ENCODE measurements around the gene INHA.

INHA gene

DNA sequence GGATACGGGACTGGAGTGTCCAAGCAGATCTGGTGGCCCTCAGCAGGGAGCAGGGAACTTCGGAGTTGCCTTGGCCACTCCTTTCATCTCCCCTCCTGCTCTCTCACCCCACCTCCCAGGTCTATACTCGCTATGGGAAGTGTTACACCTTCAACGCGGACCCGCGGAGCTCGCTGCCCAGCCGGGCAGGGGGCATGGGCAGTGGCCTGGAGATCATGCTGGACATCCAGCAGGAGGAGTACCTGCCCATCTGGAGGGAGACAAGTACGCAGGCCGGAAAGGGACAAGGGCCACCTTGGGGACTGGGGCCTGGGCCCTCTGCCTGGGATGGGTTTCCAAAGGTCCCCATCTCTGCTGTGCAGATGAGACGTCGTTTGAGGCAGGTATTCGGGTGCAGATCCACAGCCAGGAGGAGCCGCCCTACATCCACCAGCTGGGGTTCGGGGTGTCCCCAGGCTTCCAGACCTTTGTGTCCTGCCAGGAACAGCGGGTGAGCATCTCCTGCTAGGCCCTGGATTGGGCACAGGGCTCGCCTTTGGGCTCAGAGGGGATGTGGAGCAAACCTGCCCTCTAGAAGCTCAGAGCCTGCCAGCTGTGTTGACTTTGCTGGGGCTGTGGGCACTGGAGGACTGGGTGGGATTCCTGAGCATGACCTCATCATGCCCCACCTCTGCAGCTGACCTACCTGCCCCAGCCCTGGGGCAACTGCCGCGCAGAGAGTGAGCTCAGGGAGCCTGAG lies 40.3 kb upstream of the INHA start:
- H3K27ac ChIP-seq (ENCODE audit: insufficient read depth, low read depth, low read length, poor library complexity, severe bottlenecking) = no peak overlapping the region
- no peak overlapping the region for H3K4me3 ChIP-seq (ENCODE audit: insufficient read depth, low read depth, low read length)
- H3K36me3 ChIP-seq (ENCODE audit: control insufficient read depth, insufficient read depth, low read length) = no peaks in the 10 kb centered on the region
- H3K9me3 ChIP-seq (ENCODE audit: control insufficient read depth, low read length) = no peaks in the 10 kb centered on the region
- H3K27me3 ChIP-seq (ENCODE audit: control insufficient read depth, insufficient read depth, low read length, poor library complexity, severe bottlenecking) = peaks cover 17% of the 10 kb centered on the region
- peaks cover 11% of the 10 kb centered on the region for H3K4me1 ChIP-seq (ENCODE audit: control insufficient read depth, insufficient read depth, low read length)
- WGBS, 2 experiments = 87% methylated on average over 20 of the region's 20 CpGs

DNA sequence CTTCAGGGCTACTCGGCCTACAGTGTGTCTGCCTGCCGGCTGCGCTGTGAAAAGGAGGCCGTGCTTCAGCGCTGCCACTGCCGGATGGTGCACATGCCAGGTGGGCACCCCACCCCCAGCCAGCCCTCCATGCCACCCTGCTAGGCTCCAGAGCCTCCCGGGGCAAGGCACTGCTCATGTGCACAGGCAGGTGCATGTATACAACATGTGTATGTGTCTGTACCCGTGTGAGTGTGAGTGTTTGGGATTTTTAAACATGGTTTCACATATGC lies 39.8 kb upstream of the INHA start:
- H3K27ac ChIP-seq (ENCODE audit: insufficient read depth, low read depth, low read length, poor library complexity, severe bottlenecking) = no peak overlapping the region
- peaks cover 17% of the 10 kb centered on the region for H3K27me3 ChIP-seq (ENCODE audit: control insufficient read depth, insufficient read depth, low read length, poor library complexity, severe bottlenecking)
- WGBS, 2 experiments = 93 to 94% methylated on average over 8 of the region's 8 CpGs
- no peak overlapping the region for H3K4me3 ChIP-seq (ENCODE audit: insufficient read depth, low read depth, low read length)
- H3K4me1 ChIP-seq (ENCODE audit: control insufficient read depth, insufficient read depth, low read length) = peaks cover 7% of the 10 kb centered on the region
- H3K9me3 ChIP-seq (ENCODE audit: control insufficient read depth, low read length) = no peaks in the 10 kb centered on the region
- no peaks in the 10 kb centered on the region for H3K36me3 ChIP-seq (ENCODE audit: control insufficient read depth, insufficient read depth, low read length)

- H3K36me3 ChIP-seq (ENCODE audit: control insufficient read depth, insufficient read depth, low read length) = no peaks in the 10 kb centered on the region
- H3K27me3 ChIP-seq (ENCODE audit: control insufficient read depth, insufficient read depth, low read length, poor library complexity, severe bottlenecking) = peaks cover 9% of the 10 kb centered on the region
- H3K4me3 ChIP-seq (ENCODE audit: insufficient read depth, low read depth, low read length) = no peak overlapping the region
- no peak overlapping the region for H3K27ac ChIP-seq (ENCODE audit: insufficient read depth, low read depth, low read length, poor library complexity, severe bottlenecking)
- no peaks in the 10 kb centered on the region for H3K9me3 ChIP-seq (ENCODE audit: control insufficient read depth, low read length)
- H3K4me1 ChIP-seq (ENCODE audit: control insufficient read depth, insufficient read depth, low read length) = peaks cover 20% of the 10 kb centered on the region
- WGBS, 2 experiments = 85 to 91% methylated on average over 6 of the region's 6 CpGs
Observed at GRCh38 chr2:219533930-219534661, 38.0 kb upstream of the INHA start.

GRCh38 chr2:219536425-219536824 lies 35.7 kb upstream of the INHA start:
- WGBS, 2 experiments = 91 to 93% methylated on average over 16 of the region's 16 CpGs
- Histone ChIP-seq H3K4me3 (ENCODE audit: insufficient read depth, low read depth, low read length) (no peak overlapping the region), H3K9me3 (ENCODE audit: control insufficient read depth, low read length) (no peaks in the 10 kb centered on the region), H3K27ac (ENCODE audit: insufficient read depth, low read depth, low read length, poor library complexity, severe bottlenecking) (no peak overlapping the region), H3K36me3 (ENCODE audit: control insufficient read depth, insufficient read depth, low read length) (no peaks in the 10 kb centered on the region), H3K27me3 (ENCODE audit: control insufficient read depth, insufficient read depth, low read length, poor library complexity, severe bottlenecking) (no peaks in the 10 kb centered on the region), H3K4me1 (ENCODE audit: control insufficient read depth, insufficient read depth, low read length) (peaks cover 13% of the 10 kb centered on the region)

DNA sequence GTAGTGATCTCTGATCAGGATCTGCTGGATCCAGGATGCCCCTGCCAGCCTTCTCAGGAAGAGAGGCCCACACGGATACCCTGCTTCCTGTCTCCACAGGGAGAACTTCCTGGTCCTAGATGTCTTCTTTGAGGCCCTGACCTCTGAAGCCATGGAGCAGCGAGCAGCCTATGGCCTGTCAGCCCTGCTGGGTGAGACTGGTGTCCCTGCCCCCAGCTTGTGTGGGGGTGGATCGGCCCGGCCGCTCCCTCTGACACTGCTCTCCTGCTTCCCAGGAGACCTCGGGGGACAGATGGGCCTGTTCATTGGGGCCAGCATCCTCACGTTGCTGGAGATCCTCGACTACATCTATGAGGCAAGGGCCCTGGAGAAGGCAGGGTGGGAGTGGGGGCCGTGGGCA lies 35.1 kb upstream of the INHA start:
- Histone ChIP-seq H3K4me1 (ENCODE audit: control insufficient read depth, insufficient read depth, low read length) (peaks cover 13% of the 10 kb centered on the region), H3K36me3 (ENCODE audit: control insufficient read depth, insufficient read depth, low read length) (no peaks in the 10 kb centered on the region), H3K27ac (ENCODE audit: insufficient read depth, low read depth, low read length, poor library complexity, severe bottlenecking) (no peak overlapping the region), H3K27me3 (ENCODE audit: control insufficient read depth, insufficient read depth, low read length, poor library complexity, severe bottlenecking) (peaks cover 3% of the 10 kb centered on the region), H3K4me3 (ENCODE audit: insufficient read depth, low read depth, low read length) (no peak overlapping the region), H3K9me3 (ENCODE audit: control insufficient read depth, low read length) (no peaks in the 10 kb centered on the region)
- WGBS, 2 experiments = 80 to 85% methylated on average over 9 of the region's 9 CpGs

DNA sequence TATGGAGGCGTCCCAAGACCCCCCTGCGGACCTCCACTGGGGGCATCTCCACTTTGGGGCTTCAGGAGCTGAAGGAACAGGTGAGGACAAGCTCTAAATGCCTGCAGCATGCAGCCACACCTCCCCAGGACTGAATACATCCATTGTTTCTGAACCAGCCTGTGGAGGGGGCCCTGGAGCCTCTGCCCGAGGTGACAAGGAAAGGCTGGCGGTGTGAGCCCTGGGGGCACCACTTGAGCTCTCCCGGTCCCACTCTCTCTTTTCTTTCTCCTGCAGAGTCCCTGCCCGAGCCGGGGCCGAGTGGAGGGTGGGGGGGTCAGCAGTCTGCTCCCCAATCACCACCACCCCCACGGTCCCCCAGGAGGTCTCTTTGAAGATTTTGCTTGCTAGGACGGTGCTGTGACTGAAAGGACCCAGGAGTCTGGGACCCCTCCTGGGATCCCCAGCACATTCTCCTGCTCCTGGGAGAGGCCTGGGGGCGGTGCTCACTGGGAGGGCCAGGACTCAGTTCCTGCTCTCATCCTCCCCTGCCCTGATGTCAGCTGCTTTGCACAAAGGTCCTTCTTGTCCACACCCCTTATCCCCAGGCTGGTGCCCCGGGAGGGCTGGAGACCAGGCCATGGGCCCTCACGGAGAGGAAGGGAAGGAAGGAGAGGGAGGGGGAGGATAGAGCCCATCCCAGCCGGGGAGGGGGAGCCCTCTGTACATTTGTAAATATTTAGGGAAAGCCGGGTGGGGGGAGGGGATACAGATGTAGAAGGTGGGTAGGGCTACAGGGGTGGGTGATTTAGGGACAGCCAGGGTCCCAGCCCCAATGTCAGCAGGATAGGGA lies 34.2 kb upstream of the INHA start:
- no peaks in the 10 kb centered on the region for H3K36me3 ChIP-seq (ENCODE audit: control insufficient read depth, insufficient read depth, low read length)
- peaks cover 12% of the 10 kb centered on the region for H3K27me3 ChIP-seq (ENCODE audit: control insufficient read depth, insufficient read depth, low read length, poor library complexity, severe bottlenecking)
- no peak overlapping the region for H3K27ac ChIP-seq (ENCODE audit: insufficient read depth, low read depth, low read length, poor library complexity, severe bottlenecking)
- H3K9me3 ChIP-seq (ENCODE audit: control insufficient read depth, low read length) = no peaks in the 10 kb centered on the region
- H3K4me1 ChIP-seq (ENCODE audit: control insufficient read depth, insufficient read depth, low read length) = peaks cover 18% of the 10 kb centered on the region
- no peak overlapping the region for H3K4me3 ChIP-seq (ENCODE audit: insufficient read depth, low read depth, low read length)
- 43 to 44% methylated on average over 14 of the region's 15 CpGs for WGBS, 2 experiments

DNA sequence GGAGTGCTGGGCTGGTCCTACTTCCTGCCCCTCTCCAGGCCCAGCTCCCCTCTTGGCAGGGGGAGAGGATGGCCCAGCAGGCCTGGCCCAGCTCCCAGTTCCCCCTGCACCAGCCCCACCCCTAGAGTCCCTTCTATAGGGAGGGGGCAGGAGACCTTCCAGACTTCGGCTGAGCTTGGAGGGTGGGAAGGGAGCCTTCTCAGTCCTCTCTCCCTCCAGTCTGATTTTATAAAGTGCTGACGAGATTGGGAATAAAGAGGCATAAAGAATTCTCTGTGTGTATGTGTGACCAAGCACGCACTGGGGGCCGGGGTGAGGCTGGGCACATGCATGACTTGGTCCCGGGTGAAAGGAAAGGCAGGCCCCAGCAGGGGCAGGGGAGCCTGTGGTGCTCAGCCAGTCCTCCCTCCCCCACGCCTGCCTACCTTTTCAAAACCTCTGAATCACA lies 33.6 kb upstream of the INHA start:
- Histone ChIP-seq H3K27ac (ENCODE audit: insufficient read depth, low read depth, low read length, poor library complexity, severe bottlenecking) (no peak overlapping the region), H3K27me3 (ENCODE audit: control insufficient read depth, insufficient read depth, low read length, poor library complexity, severe bottlenecking) (peaks cover 17% of the 10 kb centered on the region)

GRCh38 chr2:219538956-219539788 lies 32.9 kb upstream of the INHA start:
- WGBS, 2 experiments = 91 to 92% methylated on average over 32 of the region's 32 CpGs
- no peak overlapping the region for H3K27ac ChIP-seq (ENCODE audit: insufficient read depth, low read depth, low read length, poor library complexity, severe bottlenecking)

More for the DNA sequence above, 33.6 kb upstream of the INHA start:
- Histone ChIP-seq H3K9me3 (ENCODE audit: control insufficient read depth, low read length) (no peaks in the 10 kb centered on the region), H3K4me1 (ENCODE audit: control insufficient read depth, insufficient read depth, low read length) (peaks cover 19% of the 10 kb centered on the region), H3K4me3 (ENCODE audit: insufficient read depth, low read depth, low read length) (no peak overlapping the region), H3K36me3 (ENCODE audit: control insufficient read depth, insufficient read depth, low read length) (no peaks in the 10 kb centered on the region)
- WGBS, 2 experiments = 63 to 64% methylated on average over 6 of the region's 6 CpGs

DNA sequence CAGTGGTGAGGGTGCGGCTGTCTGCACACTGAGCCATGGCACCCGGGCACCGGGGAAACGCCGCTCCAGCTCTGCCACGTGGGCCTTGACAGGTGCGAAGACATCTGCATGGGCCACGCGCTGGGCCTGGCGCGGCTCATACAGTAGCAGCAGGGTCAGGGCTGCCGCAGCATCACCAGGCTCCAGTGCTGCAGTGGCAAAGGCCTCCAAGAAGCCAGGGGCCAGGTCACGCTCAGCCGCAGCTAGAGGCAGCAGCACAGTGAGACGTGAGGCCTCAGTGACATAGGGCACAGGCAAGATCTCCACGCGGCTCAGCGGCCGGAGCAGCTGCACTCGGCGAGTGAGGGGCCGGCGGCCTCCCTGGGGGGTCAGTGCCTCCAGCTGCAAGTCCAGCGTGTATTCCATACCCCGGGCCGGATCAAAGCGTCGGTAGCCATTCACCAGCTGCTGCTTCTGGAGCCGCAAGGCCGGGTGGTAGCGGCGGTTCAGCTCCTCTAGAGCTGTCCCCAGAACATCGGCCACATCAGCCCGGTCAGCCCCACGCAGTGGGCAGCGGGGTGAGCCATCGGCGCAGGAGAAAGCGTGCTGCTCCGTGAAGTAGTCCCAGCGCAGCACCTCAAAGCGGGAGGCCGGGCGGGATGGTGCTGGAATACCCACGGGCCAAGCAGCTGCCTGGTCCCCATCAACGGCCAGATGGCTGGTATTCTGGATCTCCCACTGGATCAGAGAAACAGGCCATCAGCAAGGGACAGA lies 32.0 kb upstream of the INHA start:
- H3K27me3 ChIP-seq (ENCODE audit: control insufficient read depth, insufficient read depth, low read length, poor library complexity, severe bottlenecking) = peaks cover 29% of the 10 kb centered on the region
- peaks cover 25% of the 10 kb centered on the region for H3K4me1 ChIP-seq (ENCODE audit: control insufficient read depth, insufficient read depth, low read length)
- no peaks in the 10 kb centered on the region for H3K36me3 ChIP-seq (ENCODE audit: control insufficient read depth, insufficient read depth, low read length)
- 95% methylated on average over 46 of the region's 46 CpGs for WGBS, 2 experiments
- no peak overlapping the region for H3K4me3 ChIP-seq (ENCODE audit: insufficient read depth, low read depth, low read length)
- H3K27ac ChIP-seq (ENCODE audit: insufficient read depth, low read depth, low read length, poor library complexity, severe bottlenecking) = no peak overlapping the region
- no peaks in the 10 kb centered on the region for H3K9me3 ChIP-seq (ENCODE audit: control insufficient read depth, low read length)

More at GRCh38 chr2:219538956-219539788, 32.9 kb upstream of the INHA start:
- Histone ChIP-seq H3K36me3 (ENCODE audit: control insufficient read depth, insufficient read depth, low read length) (no peaks in the 10 kb centered on the region), H3K9me3 (ENCODE audit: control insufficient read depth, low read length) (no peaks in the 10 kb centered on the region), H3K4me1 (ENCODE audit: control insufficient read depth, insufficient read depth, low read length) (peaks cover 20% of the 10 kb centered on the region), H3K27me3 (ENCODE audit: control insufficient read depth, insufficient read depth, low read length, poor library complexity, severe bottlenecking) (peaks cover 19% of the 10 kb centered on the region), H3K4me3 (ENCODE audit: insufficient read depth, low read depth, low read length) (no peak overlapping the region)
